ENCODE results near the gene TACR2. TPM values are rescaled to one million over a fixed set of nuclear protein-coding genes. Genes with fewer than 3 reads are reported as not detected.

TACR2 gene
- total RNA-seq, 6 experiments from 2014 or later: 0.16 to 0.22 (median 0.16) TPM; not detected in 3

GRCh38 chr10:69434926-69435325 is 18.2 kb upstream of the TACR2 start:
- WGBS (ENCODE audit: insufficient coverage, low coverage, low lambda C conversion rate, missing lambda C conversion rate): 100% methylated on average over 4 of the region's 11 CpGs
- Histone ChIP-seq H3K9me3 (no peaks in the 10 kb centered on the region), H3K36me3 (no peaks in the 10 kb centered on the region), H3K27ac (no peak overlapping the region), H3K4me1 (no peaks in the 10 kb centered on the region), H3K27me3 (no peaks in the 10 kb centered on the region), H3K4me3 (no peak overlapping the region)
- DNase-seq (no peak), ATAC-seq (no peak)
- no peak for TF ChIP-seq POLR2A (IDR thresholded peaks at IDR 0.05)
- no peak for TF ChIP-seq CTCF (IDR thresholded peaks at IDR 0.05)
- intact Hi-C loops (cut with DNase I): no loop called here

- 67% methylated on average over 2 of the region's 2 CpGs for WGBS (ENCODE audit: insufficient coverage, low coverage, low lambda C conversion rate, missing lambda C conversion rate)
- H3K4me3 ChIP-seq: no peak overlapping the region
- H3K36me3 ChIP-seq: no peaks in the 10 kb centered on the region
- TF ChIP-seq POLR2A (IDR thresholded peaks at IDR 0.05) (no peak), CTCF (IDR thresholded peaks at IDR 0.05) (no peak)
- no peaks in the 10 kb centered on the region for H3K4me1 ChIP-seq
- H3K27ac ChIP-seq: no peak overlapping the region
- H3K27me3 ChIP-seq: no peaks in the 10 kb centered on the region
- no peak for DNase-seq
- intact Hi-C loops (cut with DNase I): no loop called here
- no peaks in the 10 kb centered on the region for H3K9me3 ChIP-seq
- ATAC-seq: no peak
Observed at GRCh38 chr10:69434169-69434568, 17.5 kb upstream of the TACR2 start.

- 39% methylated on average over 6 of the region's 8 CpGs for WGBS (ENCODE audit: insufficient coverage, low coverage, low lambda C conversion rate, missing lambda C conversion rate)
- peaks cover 0 to 9% (median 0%) of the 10 kb centered on the region in 4 donors for H3K4me1 ChIP-seq
- H3K27ac ChIP-seq: no peak overlapping the region
- intact Hi-C loops (cut with DNase I): loop anchor here in 1 of 2 donors (5.0 kb wide), 1 partner anchor 74 kb away; no protein-coding TSS in a partner anchor
- no peaks in the 10 kb centered on the region for H3K27me3 ChIP-seq
- H3K36me3 ChIP-seq: no peaks in the 10 kb centered on the region
- H3K4me3 ChIP-seq: no peak overlapping the region
- no peak for TF ChIP-seq POLR2A (IDR thresholded peaks at IDR 0.05)
- TF ChIP-seq CTCF (IDR thresholded peaks at IDR 0.05): no peak
- H3K9me3 ChIP-seq: no peaks in the 10 kb centered on the region
- DNase-seq (no peak), ATAC-seq (no peak)
Observed at GRCh38 chr10:69428165-69428564, 11.4 kb upstream of the TACR2 start.

GRCh38 chr10:69426376-69426727 is 9.6 kb upstream of the TACR2 start:
- no peaks in the 10 kb centered on the region for H3K27me3 ChIP-seq
- ATAC-seq (peak in 3 of 4 donors; percentile 9 to 16 (median 11)), DNase-seq (no peak)
- H3K4me1 ChIP-seq: peaks cover 0 to 9% (median 0%) of the 10 kb centered on the region in 4 donors
- intact Hi-C loops (cut with DNase I): loop anchor here in 1 of 2 donors (5.0 kb wide), 1 partner anchor 76 kb away; no protein-coding TSS in a partner anchor
- no peaks in the 10 kb centered on the region for H3K36me3 ChIP-seq
- WGBS (ENCODE audit: insufficient coverage, low coverage, low lambda C conversion rate, missing lambda C conversion rate): 70% methylated on average over 2 of the region's 4 CpGs
- H3K9me3 ChIP-seq: no peaks in the 10 kb centered on the region
- TF ChIP-seq CTCF (IDR thresholded peaks at IDR 0.05) (no peak), POLR2A (IDR thresholded peaks at IDR 0.05) (no peak)
- H3K4me3 ChIP-seq: no peak overlapping the region
- no peak overlapping the region for H3K27ac ChIP-seq

Measured in right lobe of liver (tissue), 6 donors.